ENCODE results near the gene SOX12. TPM values are rescaled to one million over a fixed set of nuclear protein-coding genes. Genes with fewer than 3 reads are reported as not detected.
A peak's percentile ranks its signal among the peaks of the same experiment; 100 is the strongest.
"Not testable (repeated sequence)": the region's sequence is repeated elsewhere in the genome, so short reads cannot be mapped to it uniquely, and the experiment has no call there.

Gene SOX12
- total RNA-seq, 1 donor from 2014 or later: 12.3 TPM

- Histone ChIP-seq H3K9me3 (replicated peaks) (no peaks in the 10 kb centered on the region), H3K27ac (replicated peaks) (no peak overlapping the region), H3K27me3 (ENCODE audit: low read depth) (no peaks in the 10 kb centered on the region), H3K36me3 (no peaks in the 10 kb centered on the region), H3K4me1 (peaks cover 25% of the 10 kb centered on the region), H3K4me3 (no peak overlapping the region)
- TF ChIP-seq CTCF (IDR thresholded peaks at IDR 0.05; ENCODE audit: borderline replicate concordance): no peak
- DNase-seq: no peak
- intact Hi-C loops (cut with micrococcal nuclease): no loop called here
Observed at GRCh38 chr20:370151-370600, 44.8 kb downstream of the SOX12 start.

GRCh38 chr20:370977-371754 lies 45.8 kb downstream of the SOX12 start:
- Histone ChIP-seq H3K9me3 (replicated peaks) (no peaks in the 10 kb centered on the region), H3K4me1 (peaks cover 25% of the 10 kb centered on the region), H3K27me3 (ENCODE audit: low read depth) (no peaks in the 10 kb centered on the region), H3K4me3 (no peak overlapping the region), H3K36me3 (no peaks in the 10 kb centered on the region), H3K27ac (replicated peaks) (peak overlapping the region; percentile 21)
- DNase-seq: no peak
- no peak for TF ChIP-seq CTCF (IDR thresholded peaks at IDR 0.05; ENCODE audit: borderline replicate concordance)
- intact Hi-C loops (cut with micrococcal nuclease): no loop called here

GRCh38 chr20:371755-372542 lies 46.6 kb downstream of the SOX12 start:
- intact Hi-C loops (cut with micrococcal nuclease): no loop called here

GRCh38 chr20:372543-373082 lies 47.3 kb downstream of the SOX12 start:
- H3K36me3 ChIP-seq; H3K9me3 ChIP-seq (replicated peaks); H3K4me3 ChIP-seq; H3K27me3 ChIP-seq (ENCODE audit: low read depth); intact Hi-C loops (cut with micrococcal nuclease); DNase-seq: not testable (repeated sequence)
- peak overlapping the region; percentile 33 for H3K27ac ChIP-seq (replicated peaks)
- H3K4me1 ChIP-seq: peaks cover 25% of the 10 kb centered on the region

More at GRCh38 chr20:371755-372542, 46.6 kb downstream of the SOX12 start:
- peaks cover 25% of the 10 kb centered on the region for H3K4me1 ChIP-seq
- DNase-seq: no peak
- no peaks in the 10 kb centered on the region for H3K9me3 ChIP-seq (replicated peaks)
- H3K4me3 ChIP-seq: no peak overlapping the region
- H3K27me3 ChIP-seq (ENCODE audit: low read depth): no peaks in the 10 kb centered on the region
- H3K36me3 ChIP-seq: no peaks in the 10 kb centered on the region
- peak overlapping the region; percentile 36 for H3K27ac ChIP-seq (replicated peaks)
- TF ChIP-seq CTCF (IDR thresholded peaks at IDR 0.05; ENCODE audit: borderline replicate concordance): no peak

GRCh38 chr20:373171-373890 lies 48.0 kb downstream of the SOX12 start:
- Histone ChIP-seq H3K4me3 (no peak overlapping the region), H3K27me3 (ENCODE audit: low read depth) (no peaks in the 10 kb centered on the region), H3K27ac (replicated peaks) (peak overlapping the region; percentile 33), H3K36me3 (no peaks in the 10 kb centered on the region), H3K9me3 (replicated peaks) (no peaks in the 10 kb centered on the region), H3K4me1 (peaks cover 25% of the 10 kb centered on the region)
- no peak for TF ChIP-seq CTCF (IDR thresholded peaks at IDR 0.05; ENCODE audit: borderline replicate concordance)
- no peak for DNase-seq
- intact Hi-C loops (cut with micrococcal nuclease): no loop called here
